Activated CD4-positive, CD25-positive, alpha-beta regulatory T cell treated with anti-CD3 and anti-CD28 coated beads, Interleukin-2, amount 50 U/mL, for 16 hours (primary cell): Measurements from ENCODE around the gene TFAP2E.

ENCODE experiments used
- DNase-seq: peaks from one replicate; pipeline ENCODE4 v3.0.0-alpha.2; 2020; ENCODE audit warnings: low read depth, low spot score

TFAP2E gene

GRCh38 chr1:35595684-35596083, 22.6 kb downstream of the TFAP2E start:
- DNase-seq: no peak

DNA sequence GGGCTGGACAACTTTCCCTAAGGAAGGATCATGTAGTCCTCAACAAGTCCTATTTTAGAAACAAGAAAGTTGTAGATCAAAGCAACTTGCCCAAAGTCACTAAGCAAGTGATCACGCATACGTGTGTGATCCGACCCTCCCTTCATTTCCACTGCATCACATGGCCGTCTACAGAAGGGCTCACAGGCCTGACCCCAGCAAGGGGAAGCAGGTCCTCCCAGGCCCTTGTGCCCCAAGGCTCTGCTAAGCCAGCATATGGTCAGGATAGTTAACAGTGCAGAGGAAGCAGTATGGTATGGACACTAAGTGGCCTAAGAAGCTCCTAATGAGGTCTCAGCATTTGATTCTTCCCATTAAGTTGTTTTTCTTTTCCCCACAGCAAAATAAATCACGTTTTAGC, 24.8 kb downstream of the TFAP2E start:
- no peak for DNase-seq

GRCh38 chr1:35598895-35599294, 25.8 kb downstream of the TFAP2E start:
- no peak for DNase-seq

- no peak for DNase-seq
These were observed 26.3 kb downstream of the TFAP2E start for GRCh38 chr1:35599411-35599810.

- DNase-seq: no peak
These were observed 27.5 kb downstream of the TFAP2E start for GRCh38 chr1:35600593-35600992.

GRCh38 chr1:35603468-35603867, 30.4 kb downstream of the TFAP2E start:
- no peak for DNase-seq

DNA sequence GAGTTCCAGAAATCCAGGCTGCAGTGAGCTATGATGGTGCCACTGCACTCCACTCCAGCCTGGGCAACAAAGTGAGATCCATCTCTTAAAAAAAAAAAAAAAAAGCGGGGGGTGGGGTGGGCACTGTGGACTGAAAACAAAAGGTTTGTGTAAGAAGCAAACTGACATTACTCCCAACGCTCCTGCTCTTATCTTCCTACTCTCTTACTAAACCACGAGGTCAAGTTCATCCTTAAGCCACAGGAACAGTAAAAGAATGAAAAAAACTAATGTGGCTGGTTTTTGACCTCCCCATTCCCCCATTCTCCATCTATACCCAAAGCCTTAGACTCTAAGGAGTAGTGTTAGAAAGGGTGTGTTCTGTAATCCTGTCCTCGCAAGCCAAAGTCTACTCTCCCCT, 30.8 kb downstream of the TFAP2E start:
- no peak for DNase-seq

GRCh38 chr1:35605071-35605866, 32.2 kb downstream of the TFAP2E start:
- DNase-seq: no peak

DNA sequence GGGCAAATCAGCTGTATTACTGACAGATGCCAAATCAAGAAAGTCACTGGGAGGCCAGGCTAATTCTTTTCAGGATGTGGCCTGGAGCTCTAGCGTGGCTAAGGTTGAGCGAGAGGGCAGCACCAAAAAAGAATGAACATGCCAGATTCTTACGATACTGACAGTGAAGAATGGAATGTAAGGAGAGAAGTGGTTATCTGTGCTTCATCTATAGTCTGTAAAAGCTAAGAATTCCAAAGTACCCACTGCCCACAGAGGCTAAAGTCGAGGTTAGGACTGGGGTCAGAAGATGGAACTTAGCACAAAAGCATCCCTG, 32.7 kb downstream of the TFAP2E start:
- no peak for DNase-seq

DNA sequence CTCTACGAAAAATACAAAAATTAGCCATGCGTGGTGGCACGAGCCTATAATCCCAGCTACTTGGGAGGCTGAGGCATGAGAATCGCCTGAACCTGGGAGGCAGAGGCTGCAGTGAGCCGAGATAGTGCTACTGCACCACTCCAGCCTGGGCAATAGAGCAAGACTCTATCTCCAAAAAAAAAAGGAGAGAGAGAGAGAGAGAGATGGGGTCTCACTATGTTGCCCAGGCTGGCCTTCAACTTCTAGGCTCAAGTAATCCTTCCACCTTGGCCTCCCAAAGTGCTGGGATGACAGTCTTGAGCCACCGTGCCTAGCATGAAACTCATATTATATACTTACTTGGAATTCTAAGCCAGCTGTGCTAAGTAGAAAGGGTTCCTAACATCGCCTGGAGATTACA, 38.5 kb downstream of the TFAP2E start:
- DNase-seq: no peak

DNA sequence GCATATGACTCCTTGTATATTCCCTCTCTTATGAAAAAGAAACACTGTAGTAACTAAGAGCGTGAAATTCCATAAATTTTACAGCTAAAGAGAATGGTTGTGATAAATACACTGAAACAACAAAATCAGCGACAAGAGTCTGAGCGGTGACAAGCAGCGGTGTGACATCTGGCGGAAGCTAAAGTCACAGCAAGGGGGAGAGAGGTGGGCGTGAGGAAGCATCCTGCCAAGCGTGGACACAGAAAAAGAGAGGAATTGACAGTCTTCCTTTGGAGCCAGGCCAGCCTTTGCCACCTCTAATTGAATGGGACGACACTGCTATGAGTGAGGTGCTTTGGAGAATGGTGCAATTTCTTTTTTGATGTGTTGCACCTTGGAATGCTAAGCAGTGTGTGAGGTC, 42.3 kb downstream of the TFAP2E start:
- DNase-seq: no peak

DNA sequence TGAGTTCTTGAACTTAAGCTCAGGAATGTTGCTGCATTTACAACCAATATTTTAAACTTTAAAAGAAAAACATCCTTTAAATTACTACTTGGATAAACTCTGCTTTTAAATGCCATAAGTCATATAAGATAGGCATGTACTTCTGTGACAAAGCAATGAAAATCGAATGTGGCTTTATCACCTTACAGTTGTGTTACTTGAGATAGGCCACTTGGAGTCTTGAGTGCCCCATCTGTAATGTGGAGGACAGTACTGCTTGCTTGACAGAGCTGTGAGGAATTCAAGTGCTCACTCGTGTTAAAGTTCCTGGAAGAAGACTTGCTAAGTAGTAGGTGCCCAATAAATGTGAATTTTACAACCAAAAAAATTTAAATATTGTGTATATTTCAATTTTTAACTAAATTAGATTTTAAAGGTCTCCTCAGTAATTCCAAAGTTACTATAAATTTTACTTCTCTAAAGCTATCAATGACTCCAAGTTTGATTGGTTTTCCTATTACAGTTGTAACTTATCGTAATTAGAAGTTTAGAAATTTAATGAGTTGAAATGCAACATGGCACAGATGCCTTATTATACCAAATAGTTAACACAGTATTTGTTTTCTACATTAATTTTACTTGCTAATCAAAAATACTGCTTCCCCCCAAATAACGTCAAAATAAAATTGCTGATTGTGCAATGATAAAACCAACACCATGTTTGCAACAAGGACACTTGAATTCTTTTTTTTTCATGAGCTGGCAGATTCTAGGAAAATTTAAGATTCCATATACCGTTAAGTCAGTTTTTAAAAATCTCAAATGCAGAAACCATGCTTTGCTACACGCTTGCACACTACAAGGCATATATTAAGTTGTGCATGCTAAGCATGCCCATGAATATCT, 46.4 kb downstream of the TFAP2E start:
- no peak for DNase-seq

DNA sequence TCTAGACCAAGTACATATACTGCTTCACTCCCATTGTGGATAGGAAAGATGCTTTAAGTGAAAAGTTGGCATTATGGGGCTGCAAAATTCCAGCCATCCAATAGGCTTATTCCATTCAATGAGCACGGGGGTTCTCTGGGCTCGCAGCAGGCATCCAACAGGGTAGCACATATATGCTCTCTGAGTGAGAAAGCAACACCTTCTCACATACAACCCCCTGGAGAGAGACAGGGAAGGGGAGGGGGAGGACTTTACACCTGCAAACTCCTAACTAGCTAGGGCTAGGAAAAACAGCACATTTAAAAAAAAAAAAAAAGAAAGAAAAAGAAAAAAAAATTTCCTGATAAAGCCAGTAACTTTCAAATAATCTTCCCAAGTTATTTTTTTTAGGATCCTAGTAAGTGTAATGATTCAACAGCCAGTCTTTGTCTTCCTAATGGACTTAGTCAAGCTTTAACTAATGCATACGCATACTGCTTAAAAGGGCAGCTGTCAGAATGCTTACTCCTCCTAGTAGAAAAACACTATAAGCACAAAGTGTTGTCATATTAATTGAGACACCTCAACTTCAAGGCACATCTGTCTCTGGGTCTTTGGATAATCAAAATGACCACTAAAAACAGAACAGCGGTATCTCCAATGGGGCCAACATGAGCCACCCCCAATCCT, 49.5 kb downstream of the TFAP2E start:
- DNase-seq: no peak

- no peak for DNase-seq
These were observed 50.7 kb downstream of the TFAP2E start for GRCh38 chr1:35623832-35624231.

DNA sequence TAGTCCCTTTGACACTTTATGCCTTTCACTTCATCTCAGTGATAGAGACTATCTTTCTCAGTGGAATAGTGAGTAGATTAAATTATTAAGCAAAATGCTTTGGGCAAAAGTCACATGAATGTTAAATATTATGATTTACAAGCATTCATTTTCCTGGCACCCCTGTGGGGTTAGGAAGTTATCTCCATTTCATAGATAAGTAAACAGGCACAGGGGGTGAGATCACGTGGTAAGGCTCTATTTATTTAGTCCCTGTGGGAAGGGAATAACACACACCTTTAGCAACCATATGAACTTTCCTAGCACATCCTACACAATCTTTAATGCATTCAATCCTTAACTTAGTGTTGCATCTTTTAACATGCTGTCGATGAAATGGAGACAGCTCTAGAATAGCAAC, 55.9 kb downstream of the TFAP2E start:
- no peak for DNase-seq

- no peak for DNase-seq
These were observed 58.3 kb downstream of the TFAP2E start for GRCh38 chr1:35631396-35631795.

- no peak for DNase-seq
These were observed 60.4 kb downstream of the TFAP2E start for GRCh38 chr1:35633547-35633946.

GRCh38 chr1:35637401-35637809, 64.3 kb downstream of the TFAP2E start:
- DNase-seq: no peak

DNA sequence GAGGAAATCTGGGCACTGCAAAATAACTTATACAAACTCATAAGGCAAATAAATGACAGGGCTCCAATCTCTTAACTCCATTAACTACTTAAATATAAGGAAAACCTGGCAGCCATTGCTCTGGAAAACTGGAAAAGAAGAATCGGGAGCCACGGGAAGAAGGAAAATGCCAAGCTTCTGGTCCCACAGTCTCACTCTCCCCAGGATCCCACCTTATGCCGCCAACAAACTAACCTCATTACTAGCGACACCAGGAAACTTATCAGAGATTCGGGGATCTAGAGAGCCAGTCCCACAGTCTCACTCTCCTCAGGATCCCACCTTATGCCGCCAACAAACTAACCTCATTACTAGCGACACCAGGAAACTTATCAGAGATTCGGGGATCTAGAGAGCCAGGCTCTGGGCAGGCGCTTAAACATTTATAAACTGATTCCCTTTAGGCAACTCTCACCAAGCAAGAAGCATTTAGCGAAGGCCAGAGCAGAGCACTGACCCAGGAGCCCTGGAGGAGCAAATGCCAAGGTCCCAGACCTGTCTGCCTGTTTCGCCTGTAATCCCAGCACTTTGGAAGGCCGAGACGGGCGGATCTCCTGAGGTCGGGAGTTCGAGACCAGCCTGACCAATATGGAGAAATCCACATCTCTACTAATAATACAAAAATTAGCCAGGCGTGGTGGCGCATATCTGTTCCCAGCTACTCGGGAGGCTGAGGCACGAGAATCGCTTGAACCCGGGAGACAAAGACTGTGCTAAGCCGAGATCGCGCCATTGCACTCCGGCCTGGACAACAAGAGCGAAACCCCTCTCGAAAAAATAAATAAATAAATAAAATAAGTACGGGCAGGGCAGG, 67.5 kb downstream of the TFAP2E start:
- DNase-seq: no peak

- peak; percentile 93 for DNase-seq
These were observed 68.2 kb downstream of the TFAP2E start, which contains the start of gene PSMB2 for GRCh38 chr1:35641233-35641866. Gene PSMB2 (minus strand): TSS chr1:35641526. CDS start chr1:35641432, 94 bp downstream.

GRCh38 chr1:35642471-35642955, 69.4 kb downstream of the TFAP2E start:
- DNase-seq: no peak
